Measurements from ENCODE around the gene PRKN.

- TF ChIP-seq CTCF (IDR thresholded peaks at IDR 0.05) (no peak), SIN3A (IDR thresholded peaks at IDR 0.05; ENCODE audit: borderline replicate concordance, insufficient read depth, low read depth, low read length) (no peak), TCF7L2 (IDR thresholded peaks at IDR 0.05; ENCODE audit: low read depth, low read length) (no peak), REST (IDR thresholded peaks at IDR 0.05; ENCODE audit: insufficient read depth in 1 of 2, low read depth in 2 of 2, low read length in 1 of 2) (no peak), POLR2AphosphoS5 (IDR thresholded peaks at IDR 0.05; ENCODE audit: low read depth, low read length) (no peak)
These were observed 332.4 kb downstream of the PRKN start for GRCh38 chr6:162395181-162395580.
